GM12878 (cell line): ENCODE measurements around the gene CSRP2. TPM values are rescaled to one million over a fixed set of nuclear protein-coding genes. Genes with fewer than 3 reads are reported as not detected.

Experiments
- IRF4 ChIP-seq: IDR thresholded peaks from 2 replicates; pipeline ENCODE4 v1.6.1; 2011; ENCODE audit warnings: low read depth, low read length
- ZSCAN29 ChIP-seq: fragments of 450-650 bp; IDR thresholded peaks from 2 replicates; pipeline ENCODE4 v1.6.1; 2017; ENCODE audit warnings: mild to moderate bottlenecking, moderate library complexity
- polyA plus RNA-seq, 11 experiments: library from polyadenylated mRNA; depleted of rRNA in 4 of 11; unstranded in 6 of 11; stranded (reverse) in 5 of 11; fragments of >200 nt; fragmentation: Nextera tagmentation in 4 of 11; fragmentation: Illumina TruSeq in 1 of 11; extraction: Ambion mirVana in 4 of 11; extraction: Trizol in 1 of 11; gene quantifications; 1 replicate in 1 of 11; 2 replicates in 10 of 11; pipeline versions ENCODE4 v1.2.1 to v1.2.3, GENCODE V29; 2011 to 2016; ENCODE audit warnings: inconsistent platforms in 2 of 11, missing spikeins in 2 of 11, low read depth in 1 of 11
- total RNA-seq, 4 experiments: library from RNA; depleted of rRNA in 3 of 4; stranded (reverse); fragments of >200 nt in 3 of 4; fragmentation: Illumina TruSeq in 1 of 4; extraction: Trizol in 1 of 4; gene quantifications; 2 replicates each; pipeline versions ENCODE4 v1.2.1 to v1.2.3, GENCODE V29; 2013 to 2021

The CSRP2 gene
- total and polyA plus RNA-seq, 10 of the 15 experiments (the other 5 are each of a cell fraction or from before 2014, with no cell fraction given) = 0.08 to 1.6 (median 0.52) TPM

DNA sequence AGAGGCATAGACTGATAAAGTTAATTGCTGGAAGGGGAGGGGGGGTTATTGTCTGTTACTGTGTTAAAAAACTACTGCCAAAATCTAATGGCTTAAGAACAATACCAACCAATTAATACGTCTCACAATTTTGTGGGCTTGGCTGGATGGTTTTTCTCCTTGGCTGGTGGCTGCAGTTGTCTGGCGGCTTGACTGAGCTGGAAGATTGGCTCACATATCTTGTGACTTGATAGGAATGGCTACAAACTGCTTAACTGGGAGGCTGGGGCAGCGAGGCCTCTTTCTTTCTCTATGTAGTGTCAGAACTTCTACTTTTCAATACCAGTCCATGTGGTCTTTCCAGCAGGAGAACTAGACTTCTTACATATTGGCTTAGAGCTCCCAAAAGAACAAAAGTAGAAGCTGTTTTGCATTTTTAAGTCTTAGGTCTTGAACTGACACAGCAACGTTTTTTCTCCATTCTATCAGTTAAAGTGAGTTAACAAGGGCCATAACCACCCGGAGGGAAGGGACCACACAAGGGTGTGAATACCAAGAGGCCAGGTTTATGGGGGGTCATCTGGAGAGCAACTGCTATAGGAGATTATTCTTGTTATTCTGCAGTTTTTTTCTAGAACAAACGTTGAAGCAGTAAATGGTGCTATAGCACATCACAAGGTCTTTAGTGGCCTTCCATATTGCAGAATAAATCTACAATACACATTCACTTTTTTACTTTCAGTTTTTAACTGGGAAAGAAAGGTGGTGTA lies 68.0 kb downstream of the CSRP2 start (continued):
- no peak for TF ChIP-seq ZSCAN29
- TF ChIP-seq IRF4 = no peak

Other genes with a start within 250 kb of the CSRP2 start
- gene ZDHHC17, start 114.9 kb downstream of the CSRP2 start, total RNA-seq (2014; rRNA removed) = 27.7 and 29.7 TPM in 2 replicates
- gene ZDHHC17, start 114.9 kb downstream of the CSRP2 start, total RNA-seq (2014; rRNA removed; fragmentation: Illumina TruSeq; extraction: Trizol) = 26.7 and 30.7 TPM in 2 replicates
- 19.0 and 19.2 TPM in 2 replicates for gene ZDHHC17, start 114.9 kb downstream of the CSRP2 start, total RNA-seq (2021)
- 50.0 and 67.2 TPM in 2 replicates for gene ZDHHC17, start 114.9 kb downstream of the CSRP2 start, polyA plus RNA-seq (2011; rRNA removed)
- gene ZDHHC17, start 114.9 kb downstream of the CSRP2 start, polyA plus RNA-seq (2014; fragmentation: Illumina TruSeq; extraction: Trizol) = 19.4 and 26.8 TPM in 2 replicates
- gene ZDHHC17, start 114.9 kb downstream of the CSRP2 start, polyA plus RNA-seq (2014; fragmentation: Nextera tagmentation; extraction: Ambion mirVana) = 1 to 10 TPM; 4.3 to 4.9 TPM
- 18.7 and 21.8 TPM in 2 replicates for gene ZDHHC17, start 114.9 kb downstream of the CSRP2 start, polyA plus RNA-seq (2014; rRNA removed)
- gene ZDHHC17, start 114.9 kb downstream of the CSRP2 start, polyA plus RNA-seq (2016; fragmentation: Nextera tagmentation; extraction: Ambion mirVana) = 10 to 100 TPM; 12.0 to 13.1 TPM
- gene E2F7, start 186.6 kb upstream of the CSRP2 start, total RNA-seq (2014; rRNA removed) = 16.9 and 17.7 TPM in 2 replicates
- gene E2F7, start 186.6 kb upstream of the CSRP2 start, total RNA-seq (2014; rRNA removed; fragmentation: Illumina TruSeq; extraction: Trizol) = 21.2 and 22.3 TPM in 2 replicates
- 26.1 and 29.7 TPM in 2 replicates for gene E2F7, start 186.6 kb upstream of the CSRP2 start, total RNA-seq (2021)
- 15.6 and 18.0 TPM in 2 replicates for gene E2F7, start 186.6 kb upstream of the CSRP2 start, polyA plus RNA-seq (2011; rRNA removed)
- 32.1 and 34.2 TPM in 2 replicates for gene E2F7, start 186.6 kb upstream of the CSRP2 start, polyA plus RNA-seq (2014; fragmentation: Illumina TruSeq; extraction: Trizol)
- 1 to 10 TPM; 5.6 to 7.0 TPM for gene E2F7, start 186.6 kb upstream of the CSRP2 start, polyA plus RNA-seq (2014; fragmentation: Nextera tagmentation; extraction: Ambion mirVana)
- 18.1 and 18.5 TPM in 2 replicates for gene E2F7, start 186.6 kb upstream of the CSRP2 start, polyA plus RNA-seq (2014; rRNA removed)
- gene E2F7, start 186.6 kb upstream of the CSRP2 start, polyA plus RNA-seq (2016; fragmentation: Nextera tagmentation; extraction: Ambion mirVana) = 10 to 100 TPM; 24.7 to 27.4 TPM